Stimulated activated CD8-positive, alpha-beta memory T cell treated with anti-CD3 and anti-CD28 coated beads, Interleukin-12 subunit alpha, Interleukin-12 subunit beta, amount 100 ng/mL, for 24 hours (primary cell): Measurements from ENCODE around the gene RPS6KA2.

Source experiments
- DNase-seq: peaks from one replicate; pipeline ENCODE4 v3.0.0-alpha.2; 2020; ENCODE audit errors: extremely low read depth

The RPS6KA2 gene

GRCh38 chr6:166485651-166486535 is 141.2 kb downstream of the RPS6KA2 start:
- DNase-seq: no peak

DNA sequence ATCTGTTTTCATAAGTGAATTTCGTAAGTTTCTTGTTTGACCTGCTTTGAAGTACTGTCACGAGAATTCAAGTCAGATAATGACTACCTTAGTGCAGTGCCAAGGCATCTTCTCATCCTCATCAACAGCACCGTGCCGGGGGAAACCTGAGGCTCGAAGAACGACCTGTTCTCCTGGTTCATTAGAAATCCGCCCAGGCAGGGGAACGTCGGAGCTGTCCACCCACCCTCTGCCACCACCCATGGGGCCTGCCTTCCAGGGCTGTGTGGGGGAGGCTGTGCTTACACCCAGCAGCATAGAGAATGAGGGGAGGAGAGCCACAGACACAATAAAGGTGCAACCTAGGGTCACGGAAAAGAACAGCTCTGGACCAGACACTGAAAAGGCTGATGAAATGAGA is 142.2 kb downstream of the RPS6KA2 start:
- DNase-seq: no peak

DNA sequence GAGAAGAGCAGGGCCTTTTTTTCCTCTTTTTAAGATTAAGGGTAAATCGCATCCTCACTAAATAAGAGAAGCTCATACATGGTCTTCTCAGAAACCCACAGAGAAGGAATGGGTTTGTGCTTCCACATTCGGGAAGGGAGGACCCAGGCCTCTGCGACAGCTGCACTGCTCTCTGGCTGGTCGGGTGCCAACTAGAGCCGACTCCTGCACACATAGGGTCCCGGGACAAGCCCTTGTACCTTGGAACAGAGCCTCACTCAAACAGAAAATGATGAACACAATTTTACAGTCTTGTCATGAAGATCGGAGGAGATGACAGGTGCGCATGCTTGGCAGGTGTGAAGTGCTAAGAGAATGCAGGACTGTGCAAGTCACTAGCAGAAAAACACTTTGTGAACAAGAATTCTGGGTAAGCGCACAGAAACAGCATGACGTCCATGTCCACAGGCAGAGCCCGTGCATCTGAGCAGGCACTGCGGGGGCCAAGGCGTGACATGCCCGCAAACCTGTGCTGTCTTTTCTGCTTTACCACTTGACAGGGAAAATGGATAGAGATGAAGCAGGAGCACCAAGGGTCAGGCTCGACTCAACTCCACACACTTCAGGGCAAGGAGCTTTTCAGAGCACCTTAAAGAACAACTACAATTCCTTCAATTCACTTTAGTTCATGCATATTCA is 143.3 kb downstream of the RPS6KA2 start:
- DNase-seq: no peak

GRCh38 chr6:166483026-166483425 is 144.0 kb downstream of the RPS6KA2 start:
- DNase-seq: no peak

DNA sequence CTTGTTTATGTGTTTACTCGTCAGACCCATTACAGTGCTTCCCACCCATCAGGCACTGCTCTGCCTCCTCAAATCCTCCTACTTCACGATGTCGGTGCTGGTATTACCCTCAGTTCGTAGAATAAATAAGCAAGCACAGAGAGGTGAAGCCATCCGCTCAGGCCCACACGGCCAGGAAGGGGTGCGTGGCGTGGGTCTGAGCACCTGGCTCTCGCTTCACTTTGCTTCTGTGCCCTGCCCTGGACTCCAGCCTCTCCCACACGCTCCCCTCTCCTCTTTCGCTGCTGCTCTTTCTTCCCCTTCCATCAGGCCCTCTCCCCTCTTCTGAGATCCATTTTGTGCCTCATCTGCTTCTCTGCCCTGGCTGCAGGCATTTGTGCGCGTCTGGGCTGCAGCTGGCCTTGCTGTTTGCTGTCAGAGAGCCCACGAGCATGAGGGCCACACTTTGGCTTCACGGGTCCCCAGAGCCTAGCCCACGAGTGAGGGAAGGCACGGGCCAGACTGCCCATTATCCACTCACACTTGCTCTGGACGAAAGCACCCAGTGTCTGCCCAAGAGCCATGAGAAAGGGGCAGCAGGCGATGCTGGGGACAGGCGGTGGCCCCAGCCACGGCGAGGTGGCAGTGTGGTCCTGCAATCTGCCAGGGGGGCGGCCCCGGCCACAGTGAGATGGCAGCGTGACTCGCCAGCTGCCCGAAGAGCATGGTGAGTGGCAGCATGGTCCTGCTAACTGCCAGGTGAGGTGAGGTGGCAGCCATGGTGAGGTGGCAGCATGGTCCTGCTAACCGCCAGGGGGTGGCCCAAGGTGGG is 148.1 kb downstream of the RPS6KA2 start:
- DNase-seq: no peak

- no peak for DNase-seq
Measured at GRCh38 chr6:166477647-166478365, 149.2 kb downstream of the RPS6KA2 start.

DNA sequence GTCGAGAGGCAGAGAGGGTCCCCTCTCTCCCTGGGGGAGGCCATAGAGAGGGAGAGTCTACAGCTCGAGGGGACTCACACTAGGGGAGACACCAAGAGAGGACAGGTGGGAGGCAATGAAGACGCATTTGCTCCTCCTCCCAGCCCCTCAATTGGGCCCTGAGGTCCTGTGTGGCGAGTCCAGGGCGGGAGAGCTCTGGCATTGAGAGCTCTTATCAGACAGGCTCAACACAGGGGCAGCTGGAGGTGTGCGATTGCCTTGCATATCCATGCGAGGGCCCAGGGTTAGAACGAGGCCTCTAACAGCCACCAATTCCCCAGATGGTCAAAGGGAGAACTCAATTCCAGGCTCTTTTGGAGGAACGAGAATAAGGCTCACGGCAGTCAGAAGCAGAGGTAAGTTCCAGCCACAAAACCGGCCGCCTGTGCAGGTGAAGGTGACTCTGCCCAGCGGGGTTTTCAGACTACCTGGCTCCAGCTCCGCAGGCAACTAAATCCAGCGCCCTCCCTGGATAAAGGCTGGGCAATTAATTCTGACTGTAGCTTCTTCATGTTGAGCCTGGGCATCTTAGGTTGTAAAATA is 150.3 kb downstream of the RPS6KA2 start:
- no peak for DNase-seq

GRCh38 chr6:166476061-166476591 is 150.9 kb downstream of the RPS6KA2 start:
- DNase-seq: no peak

DNA sequence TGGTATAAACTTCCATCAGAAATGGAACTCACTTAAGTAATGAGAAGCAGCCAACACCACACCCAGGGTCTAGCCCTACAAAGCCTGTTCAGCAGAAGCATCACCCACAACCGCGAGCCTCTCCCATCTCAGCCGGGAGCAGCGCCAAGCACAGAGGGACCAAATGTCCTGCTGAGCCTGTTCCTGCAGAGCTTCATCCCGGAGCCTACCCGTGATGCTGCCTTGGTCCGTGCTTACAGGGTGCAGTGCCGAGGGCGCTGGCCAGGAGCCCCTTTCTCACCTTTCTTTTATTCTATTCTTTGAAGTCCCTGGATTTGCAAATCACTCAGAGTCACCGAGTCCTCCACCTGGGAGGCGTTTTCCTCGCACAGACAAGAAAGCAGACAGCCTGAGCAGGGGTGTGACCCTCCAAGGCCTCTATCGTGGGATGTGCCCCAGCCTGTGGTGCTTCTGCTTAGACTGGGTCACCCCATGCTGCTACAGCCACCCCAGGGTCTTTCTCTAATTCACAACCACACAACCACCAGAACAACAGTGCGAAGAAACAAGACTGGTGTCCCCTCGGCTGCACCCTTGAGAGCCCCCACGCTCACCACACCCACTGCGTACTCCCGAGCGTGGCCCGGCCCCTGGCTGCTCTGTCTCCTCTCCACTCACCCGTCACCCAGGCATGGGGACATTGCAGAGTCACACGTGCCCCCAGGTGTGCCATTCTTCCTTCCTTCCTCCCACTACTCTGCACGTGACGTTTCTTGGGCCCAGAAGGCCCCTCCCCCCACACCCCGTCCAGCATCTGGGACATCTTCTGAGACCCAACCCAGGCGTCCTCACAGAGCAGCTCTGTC is 152.1 kb downstream of the RPS6KA2 start:
- no peak for DNase-seq

DNA sequence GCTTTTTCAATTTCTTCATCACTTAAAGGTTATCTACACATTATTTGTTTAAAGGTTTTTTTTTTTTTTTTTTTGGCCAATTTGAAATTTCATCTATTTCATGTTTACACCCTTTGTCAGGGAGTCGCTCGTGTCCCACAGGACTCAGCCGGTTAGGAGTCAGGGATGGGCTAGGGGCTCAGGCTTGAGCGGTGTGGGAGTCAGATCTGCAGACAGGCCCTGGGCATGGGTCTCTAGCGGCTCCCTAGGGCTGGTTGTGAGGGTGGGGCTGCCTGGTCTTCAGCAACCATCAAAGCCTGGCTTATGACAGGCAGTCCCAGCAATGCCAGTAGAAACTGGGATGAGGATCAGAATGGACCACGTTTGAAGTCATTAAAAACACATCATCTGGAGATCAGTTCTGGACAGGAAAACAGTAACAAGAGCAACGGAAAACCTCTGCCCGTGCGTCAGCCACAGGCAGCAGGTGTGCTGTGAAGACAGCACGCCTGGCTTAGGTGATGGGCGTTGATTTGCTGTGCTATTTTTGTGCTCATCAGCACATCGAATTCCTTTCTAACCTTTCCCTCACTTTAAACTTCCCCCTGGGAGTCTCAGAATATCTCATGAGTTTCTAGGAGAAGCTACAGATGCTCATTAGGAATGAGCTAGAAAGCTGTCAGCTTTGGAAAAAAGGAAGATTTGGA is 153.0 kb downstream of the RPS6KA2 start:
- no peak for DNase-seq

- DNase-seq: no peak
Measured at GRCh38 chr6:166472636-166473035, 154.4 kb downstream of the RPS6KA2 start.

DNA sequence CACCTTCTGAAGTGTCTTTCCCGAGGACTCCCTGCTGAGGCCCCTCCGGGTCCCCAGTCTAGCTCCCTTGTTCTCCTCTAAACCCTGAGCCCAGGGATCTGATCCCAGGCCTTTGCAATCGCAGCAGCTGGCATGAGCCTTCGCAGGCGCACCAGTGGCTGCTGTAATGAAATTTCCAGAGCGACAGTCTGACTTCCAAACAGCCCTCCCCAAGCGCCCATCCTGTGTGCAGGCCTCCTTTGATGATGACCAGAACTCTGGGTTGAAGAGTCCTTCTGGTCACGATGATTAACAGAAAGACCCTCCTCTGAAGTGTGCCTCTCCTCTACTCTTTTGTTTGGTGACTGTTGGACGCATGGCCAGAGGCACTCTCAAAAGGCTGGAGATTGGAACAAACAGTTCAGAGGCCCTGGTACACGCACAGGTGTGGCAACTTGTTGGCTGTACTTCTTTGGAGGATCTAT is 155.2 kb downstream of the RPS6KA2 start:
- DNase-seq: no peak

GRCh38 chr6:166470863-166471410 is 156.1 kb downstream of the RPS6KA2 start:
- no peak for DNase-seq

DNA sequence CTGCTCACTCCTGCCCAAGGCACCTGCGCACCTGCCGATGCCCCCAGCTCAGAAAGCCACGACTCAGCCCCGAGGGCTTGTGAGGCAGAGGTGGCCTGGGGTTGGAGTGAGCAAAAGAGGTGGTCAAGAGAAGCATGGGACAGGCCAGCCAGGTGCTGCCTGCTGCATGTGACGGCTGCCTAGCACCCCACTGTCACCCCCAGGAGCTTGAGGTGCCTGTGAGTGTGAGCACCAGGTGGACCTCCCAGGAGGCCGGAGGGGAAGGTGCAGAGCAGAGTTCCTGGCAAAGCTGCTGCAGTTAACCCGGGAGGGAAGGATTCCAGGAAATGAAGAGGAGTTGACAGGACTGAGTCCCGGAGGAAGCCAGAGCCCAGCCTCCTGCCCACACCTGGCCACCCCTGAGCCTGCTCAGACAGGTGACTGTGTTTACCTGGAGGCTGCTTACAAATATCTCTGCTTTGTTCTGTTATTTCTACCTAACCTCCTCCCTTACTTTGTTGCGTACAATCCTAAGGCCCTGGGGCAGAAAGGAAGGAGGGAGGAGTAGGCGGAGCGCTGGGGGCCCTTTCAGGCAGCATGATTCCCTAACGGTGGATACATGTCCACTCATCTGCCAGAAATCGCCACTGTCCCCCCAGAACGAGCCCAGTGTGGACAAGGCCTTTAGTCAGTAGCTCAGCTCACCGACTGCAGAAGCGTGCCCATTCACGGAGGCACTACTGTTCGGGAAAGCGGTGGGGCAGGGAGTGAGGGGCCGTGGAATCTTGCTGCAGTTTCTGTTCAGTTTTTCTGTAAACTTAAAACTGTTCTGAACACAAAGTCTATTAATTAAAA is 156.8 kb downstream of the RPS6KA2 start:
- DNase-seq: no peak

GRCh38 chr6:166469426-166469961 is 157.6 kb downstream of the RPS6KA2 start:
- DNase-seq: no peak

GRCh38 chr6:166467436-166468000 is 159.5 kb downstream of the RPS6KA2 start:
- DNase-seq: no peak
